Chondrocyte (in vitro differentiated cells): ENCODE results near the gene ORC1. TPM values are rescaled to one million over a fixed set of nuclear protein-coding genes. Genes with fewer than 3 reads are reported as not detected.
A peak's percentile ranks its signal among the peaks of the same experiment; 100 is the strongest.

Experiments
- DNase-seq: peaks from one replicate; pipeline ENCODE4 v3.0.0; 2021; ENCODE audit warnings: mixed read lengths, low spot score
- H3K27ac Mint-ChIP-seq: one replicate; pipeline ENCODE4 v1.8.0; 2021; ENCODE audit warnings: mild to moderate bottlenecking, moderate library complexity, mixed read lengths; ENCODE audit not compliant: unreplicated experiment
- H3K27me3 Mint-ChIP-seq: 2 replicates; pipeline ENCODE4 v1.8.0; 2021; ENCODE audit warnings: low read depth, mixed read lengths
- H3K36me3 Mint-ChIP-seq: 2 replicates; pipeline ENCODE4 v1.8.0; 2021; ENCODE audit warnings: low read depth, mixed read lengths
- H3K4me1 Mint-ChIP-seq: 2 replicates; pipeline ENCODE4 v1.8.0; 2021; ENCODE audit warnings: low read depth, mild to moderate bottlenecking, mixed read lengths
- H3K4me3 Mint-ChIP-seq: one replicate; pipeline ENCODE4 v1.8.0; 2021; ENCODE audit warnings: mild to moderate bottlenecking, moderate library complexity, mixed read lengths; ENCODE audit not compliant: unreplicated experiment
- H3K9me3 Mint-ChIP-seq: 2 replicates; pipeline ENCODE4 v1.8.0; 2021; ENCODE audit warnings: low read depth, mixed read lengths
- CTCF ChIP-seq: fragments of 200-600 bp; sonication (generic); IDR thresholded peaks from 2 replicates; pipeline ENCODE4 v1.5.0; 2021; ENCODE audit warnings: antibody characterized with exemption, mild to moderate bottlenecking, moderate library complexity
- total RNA-seq: library from RNA; stranded (reverse); gene quantifications from 3 replicates; pipeline ENCODE4 v1.2.1, GENCODE V29; 2021

ORC1 gene
- total RNA-seq, 1 donor from 2014 or later = 1.2 TPM

- H3K27ac Mint-ChIP-seq = no peak overlapping the region
- no peaks in the 10 kb centered on the region for H3K9me3 Mint-ChIP-seq
- H3K4me3 Mint-ChIP-seq = no peak overlapping the region
- no peak for DNase-seq
- TF ChIP-seq CTCF = no peak
- no peaks in the 10 kb centered on the region for H3K27me3 Mint-ChIP-seq
- peaks cover 25% of the 10 kb centered on the region for H3K36me3 Mint-ChIP-seq
- no peaks in the 10 kb centered on the region for H3K4me1 Mint-ChIP-seq
These were observed 31.0 kb upstream of the ORC1 start for GRCh38 chr1:52435211-52435610.

GRCh38 chr1:52432807-52433206 is 28.6 kb upstream of the ORC1 start:
- Mint-ChIP-seq H3K4me1 (no peaks in the 10 kb centered on the region), H3K4me3 (no peak overlapping the region), H3K27me3 (no peaks in the 10 kb centered on the region), H3K36me3 (peaks cover 24% of the 10 kb centered on the region), H3K9me3 (no peaks in the 10 kb centered on the region), H3K27ac (no peak overlapping the region)
- no peak for TF ChIP-seq CTCF
- DNase-seq = no peak

DNA sequence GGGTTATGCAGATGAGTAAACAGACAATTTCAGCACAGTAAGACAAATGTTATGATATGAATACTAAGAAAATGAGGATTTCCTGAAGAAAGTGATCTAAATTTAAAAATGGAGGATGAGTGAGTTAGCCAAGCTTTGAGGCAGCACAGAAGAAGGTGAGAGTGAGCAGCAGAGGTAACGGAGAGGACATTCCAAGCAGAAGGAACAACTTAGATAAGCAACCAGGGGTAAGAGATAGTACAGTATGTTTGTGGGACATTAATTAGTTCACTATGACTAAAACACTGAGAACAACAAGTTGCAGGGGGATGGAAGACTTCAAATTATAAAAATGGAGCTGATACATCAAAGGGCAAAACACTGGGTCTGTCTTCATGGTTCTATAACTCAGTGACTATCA is 22.9 kb upstream of the ORC1 start:
- TF ChIP-seq CTCF = no peak
- Mint-ChIP-seq H3K4me1 (peaks cover 29% of the 10 kb centered on the region), H3K27ac (peak overlapping the region; percentile 13), H3K9me3 (no peaks in the 10 kb centered on the region), H3K36me3 (peaks cover 24% of the 10 kb centered on the region), H3K4me3 (no peak overlapping the region), H3K27me3 (no peaks in the 10 kb centered on the region)
- DNase-seq = no peak

DNA sequence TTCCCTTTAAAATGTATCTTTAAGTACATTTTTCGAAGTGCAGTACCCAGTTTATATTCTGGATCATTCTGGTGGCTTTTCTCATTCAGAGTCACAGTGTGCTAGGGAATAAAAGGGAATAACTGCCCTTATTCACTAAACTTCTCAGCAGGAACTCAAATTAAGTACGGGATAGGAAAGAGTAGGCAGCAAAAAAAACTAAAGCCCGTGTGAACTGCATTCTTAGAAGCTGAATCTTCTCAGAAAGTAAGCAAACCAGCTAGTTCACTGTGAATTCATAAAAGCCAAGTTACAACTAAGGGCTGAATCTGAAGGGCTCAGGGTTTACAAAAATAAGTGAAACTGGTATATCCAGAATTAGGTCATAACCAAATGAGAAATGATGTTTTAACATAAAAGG is 22.1 kb upstream of the ORC1 start:
- DNase-seq = no peak
- Mint-ChIP-seq H3K4me1 (peaks cover 29% of the 10 kb centered on the region), H3K27ac (peak overlapping the region; percentile 42), H3K9me3 (no peaks in the 10 kb centered on the region), H3K36me3 (peaks cover 24% of the 10 kb centered on the region), H3K4me3 (no peak overlapping the region), H3K27me3 (no peaks in the 10 kb centered on the region)
- TF ChIP-seq CTCF = no peak

- no peak for TF ChIP-seq CTCF
- Mint-ChIP-seq H3K36me3 (peaks cover 16% of the 10 kb centered on the region), H3K27me3 (no peaks in the 10 kb centered on the region), H3K9me3 (no peaks in the 10 kb centered on the region), H3K4me1 (peaks cover 29% of the 10 kb centered on the region), H3K4me3 (no peak overlapping the region), H3K27ac (no peak overlapping the region)
- no peak for DNase-seq
These were observed 20.6 kb upstream of the ORC1 start for GRCh38 chr1:52424813-52425212.
